ENCODE data around the gene MPZ. TPM values are rescaled to one million over a fixed set of nuclear protein-coding genes. Genes with fewer than 3 reads are reported as not detected.
"Not testable (repeated sequence)": the region's sequence is repeated elsewhere in the genome, so short reads cannot be mapped to it uniquely, and the experiment has no call there.

MPZ gene
- total RNA-seq, 1 experiment from 2014 or later, result 1.4 TPM

GRCh38 chr1:161258439-161259344, 51.1 kb downstream of the MPZ start, which contains the start of gene PCP4L1:
Gene PCP4L1, plus strand, starts transcription at chr1:161258745. Its CDS starts 230 bp downstream, at chr1:161258975.
- DNase-seq (ENCODE audit: low read depth), result no peak

DNA sequence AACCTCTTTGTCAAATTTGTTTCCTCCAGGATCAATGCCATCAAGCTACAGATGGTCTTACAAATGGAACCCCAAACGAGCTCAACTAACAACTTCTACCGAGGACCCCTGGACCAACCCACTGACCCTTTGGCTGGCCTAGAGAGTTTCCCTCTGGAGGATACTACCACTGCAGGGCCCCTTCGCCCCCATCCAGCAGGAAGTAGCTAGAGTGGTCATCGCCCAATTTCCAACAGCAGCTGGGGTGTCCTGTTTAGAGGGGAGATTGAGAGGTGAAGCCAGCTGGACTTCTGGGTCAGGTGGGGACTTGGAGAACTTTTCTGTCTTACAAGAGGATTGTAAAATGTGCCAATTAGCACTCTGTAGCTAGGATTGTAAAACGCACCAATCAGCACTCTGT, 52.7 kb downstream of the MPZ start:
- not testable (repeated sequence) for DNase-seq (ENCODE audit: low read depth)

DNA sequence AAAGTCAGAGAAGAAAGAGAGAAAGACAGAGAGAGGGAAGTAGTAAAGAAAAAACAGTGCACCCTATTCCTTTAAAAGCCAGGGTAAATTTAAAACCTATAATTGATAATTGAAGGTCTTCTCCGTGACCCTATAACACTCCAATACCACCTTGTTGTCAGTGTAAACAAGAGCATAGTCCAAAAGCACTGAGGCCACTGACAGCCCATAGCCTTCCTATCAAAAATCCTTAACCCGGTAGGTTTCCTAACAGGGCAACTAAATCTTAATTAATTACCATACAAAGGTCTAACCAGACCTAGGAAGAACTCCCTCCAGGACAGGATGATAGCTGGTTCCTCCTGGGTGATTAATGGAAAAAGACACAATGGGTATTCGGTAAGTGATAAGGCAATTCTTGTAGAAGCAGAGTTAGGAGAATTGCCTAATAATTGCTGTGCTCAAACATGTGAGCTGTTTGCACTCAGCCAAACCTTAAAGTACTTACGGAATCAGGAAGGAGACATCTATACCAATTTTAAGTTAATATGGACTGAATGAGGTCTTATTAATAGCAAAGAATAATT, 53.7 kb downstream of the MPZ start:
- DNase-seq (ENCODE audit: low read depth), result not testable (repeated sequence)

GRCh38 chr1:161255302-161255701, 54.5 kb downstream of the MPZ start:
- not testable (repeated sequence) for DNase-seq (ENCODE audit: low read depth)

Other genes starting within 250 kb of the MPZ start
- 4.0 and 6.0 TPM in 2 replicates for gene ARHGAP30, start 240.1 kb downstream of the MPZ start, total RNA-seq (2014; rRNA removed; shearing (Covaris generic))
- gene NECTIN4, start 220.4 kb downstream of the MPZ start, total RNA-seq (2014; rRNA removed; shearing (Covaris generic)), result 1.4 and 1.9 TPM in 2 replicates
- gene KLHDC9, start 211.6 kb downstream of the MPZ start, total RNA-seq (2014; rRNA removed; shearing (Covaris generic)), result 0.51 and 1.0 TPM in 2 replicates
- 124 and 137 TPM in 2 replicates for gene PFDN2, start 191.9 kb downstream of the MPZ start, total RNA-seq (2014; rRNA removed; shearing (Covaris generic))
- 27.4 and 35.1 TPM in 2 replicates for gene NIT1, start 191.9 kb downstream of the MPZ start, total RNA-seq (2014; rRNA removed; shearing (Covaris generic))
- 26.5 and 42.6 TPM in 2 replicates for gene DEDD, start 177.3 kb downstream of the MPZ start, total RNA-seq (2014; rRNA removed; shearing (Covaris generic))
- 68.1 and 68.2 TPM in 2 replicates for gene UFC1, start 156.0 kb downstream of the MPZ start, total RNA-seq (2014; rRNA removed; shearing (Covaris generic))
- gene USP21, start 150.5 kb downstream of the MPZ start, total RNA-seq (2014; rRNA removed; shearing (Covaris generic)), result 5.5 and 9.7 TPM in 2 replicates
- gene PPOX, start 143.5 kb downstream of the MPZ start, total RNA-seq (2014; rRNA removed; shearing (Covaris generic)), result 9.0 and 12.9 TPM in 2 replicates
- gene B4GALT3, start 132.5 kb downstream of the MPZ start, total RNA-seq (2014; rRNA removed; shearing (Covaris generic)), result 63.3 and 89.1 TPM in 2 replicates
- gene ADAMTS4, start 110.9 kb downstream of the MPZ start, total RNA-seq (2014; rRNA removed; shearing (Covaris generic)), result not detected in 2 replicates
- gene NDUFS2, start 107.6 kb downstream of the MPZ start, total RNA-seq (2014; rRNA removed; shearing (Covaris generic)), result 185 and 202 TPM in 2 replicates
- 0.64 TPM in 1 of 2 replicates, not detected in the other for gene FCER1G, start 94.7 kb downstream of the MPZ start, total RNA-seq (2014; rRNA removed; shearing (Covaris generic))
- not detected in 2 replicates for gene APOA2, start 86.3 kb downstream of the MPZ start, total RNA-seq (2014; rRNA removed; shearing (Covaris generic))
- gene TOMM40L, start 83.9 kb downstream of the MPZ start, total RNA-seq (2014; rRNA removed; shearing (Covaris generic)), result 18.2 and 25.8 TPM in 2 replicates
- gene NR1I3, start 71.8 kb downstream of the MPZ start, total RNA-seq (2014; rRNA removed; shearing (Covaris generic)), result not detected in 2 replicates
- 0.10 and 0.27 TPM in 2 replicates for gene PCP4L1, start 51.2 kb downstream of the MPZ start, total RNA-seq (2014; rRNA removed; shearing (Covaris generic))
- gene SDHC, start 4.4 kb upstream of the MPZ start, total RNA-seq (2014; rRNA removed; shearing (Covaris generic)), result 16.1 and 67.9 TPM in 2 replicates
- not detected in 2 replicates for gene CFAP126, start 57.9 kb upstream of the MPZ start, total RNA-seq (2014; rRNA removed; shearing (Covaris generic))
- 0.16 TPM in 1 of 2 replicates, not detected in the other for gene FCGR2A, start 195.5 kb upstream of the MPZ start, total RNA-seq (2014; rRNA removed; shearing (Covaris generic))
- gene HSPA6, start 214.6 kb upstream of the MPZ start, total RNA-seq (2014; rRNA removed; shearing (Covaris generic)), result 1.5 and 1.9 TPM in 2 replicates
- not detected in 2 replicates for gene FCGR3A, start 239.8 kb upstream of the MPZ start, total RNA-seq (2014; rRNA removed; shearing (Covaris generic))

All from HT1080 (cell line).